ENCODE data around the gene SLC17A2.

DNA sequence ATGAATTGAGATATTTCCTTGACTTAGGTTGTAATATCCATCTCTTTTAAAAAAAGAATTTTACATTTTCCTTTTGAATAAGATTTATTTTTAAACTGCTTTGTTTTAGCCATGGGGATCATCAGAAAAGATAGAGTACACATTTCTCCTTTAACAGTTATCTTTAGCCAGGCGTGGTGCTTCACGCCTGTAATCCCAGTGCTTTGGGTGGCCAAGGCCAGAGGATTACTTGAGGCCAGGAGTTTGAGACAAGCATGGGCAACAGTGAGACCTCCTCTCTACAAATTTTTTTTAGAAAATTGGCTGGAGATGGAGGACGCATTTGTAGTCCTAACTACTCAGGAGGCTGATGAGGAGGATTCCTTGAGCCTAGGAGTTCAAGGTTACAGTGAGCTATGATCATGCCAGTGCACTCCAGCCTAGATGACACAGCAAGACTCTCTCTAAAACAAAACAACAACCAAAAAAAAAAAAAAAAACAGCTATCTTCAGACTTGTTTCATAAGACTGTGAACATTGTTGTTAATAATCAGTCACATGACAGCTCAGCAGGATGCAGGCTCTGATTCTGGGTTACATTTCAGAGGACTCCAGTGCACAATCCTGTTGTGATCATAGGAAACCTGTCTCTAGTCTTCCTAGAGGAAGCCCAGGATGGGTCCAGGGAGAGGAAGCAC, 54.4 kb downstream of the SLC17A2 start:
- TF ChIP-seq, protein P1, sequence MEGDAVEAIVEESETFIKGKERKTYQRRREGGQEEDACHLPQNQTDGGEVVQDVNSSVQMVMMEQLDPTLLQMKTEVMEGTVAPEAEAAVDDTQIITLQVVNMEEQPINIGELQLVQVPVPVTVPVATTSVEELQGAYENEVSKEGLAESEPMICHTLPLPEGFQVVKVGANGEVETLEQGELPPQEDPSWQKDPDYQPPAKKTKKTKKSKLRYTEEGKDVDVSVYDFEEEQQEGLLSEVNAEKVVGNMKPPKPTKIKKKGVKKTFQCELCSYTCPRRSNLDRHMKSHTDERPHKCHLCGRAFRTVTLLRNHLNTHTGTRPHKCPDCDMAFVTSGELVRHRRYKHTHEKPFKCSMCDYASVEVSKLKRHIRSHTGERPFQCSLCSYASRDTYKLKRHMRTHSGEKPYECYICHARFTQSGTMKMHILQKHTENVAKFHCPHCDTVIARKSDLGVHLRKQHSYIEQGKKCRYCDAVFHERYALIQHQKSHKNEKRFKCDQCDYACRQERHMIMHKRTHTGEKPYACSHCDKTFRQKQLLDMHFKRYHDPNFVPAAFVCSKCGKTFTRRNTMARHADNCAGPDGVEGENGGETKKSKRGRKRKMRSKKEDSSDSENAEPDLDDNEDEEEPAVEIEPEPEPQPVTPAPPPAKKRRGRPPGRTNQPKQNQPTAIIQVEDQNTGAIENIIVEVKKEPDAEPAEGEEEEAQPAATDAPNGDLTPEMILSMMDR (IDR thresholded peaks at IDR 0.05), result no peak
- no peak for TF ChIP-seq POLR2A (IDR thresholded peaks at IDR 0.05)
- TF ChIP-seq EP300 (IDR thresholded peaks at IDR 0.05), result no peak

All from gastroesophageal sphincter (tissue), 3 donors.